GM10266 (cell line): ENCODE measurements around the gene KLF11.
A peak's percentile ranks its signal among the peaks of the same experiment; 100 is the strongest.

ENCODE experiments used
- DNase-seq: peaks from one replicate; pipeline ENCODE4 v3.0.0; 2012; ENCODE audit errors: extremely low spot score
- CTCF ChIP-seq: IDR thresholded peaks from 2 replicates; pipeline ENCODE4 v1.5.1; 2012; ENCODE audit warnings: mild to moderate bottlenecking, low read depth; ENCODE audit not compliant: control insufficient read depth, insufficient read depth; ENCODE audit errors: missing control alignments

KLF11 gene

DNA sequence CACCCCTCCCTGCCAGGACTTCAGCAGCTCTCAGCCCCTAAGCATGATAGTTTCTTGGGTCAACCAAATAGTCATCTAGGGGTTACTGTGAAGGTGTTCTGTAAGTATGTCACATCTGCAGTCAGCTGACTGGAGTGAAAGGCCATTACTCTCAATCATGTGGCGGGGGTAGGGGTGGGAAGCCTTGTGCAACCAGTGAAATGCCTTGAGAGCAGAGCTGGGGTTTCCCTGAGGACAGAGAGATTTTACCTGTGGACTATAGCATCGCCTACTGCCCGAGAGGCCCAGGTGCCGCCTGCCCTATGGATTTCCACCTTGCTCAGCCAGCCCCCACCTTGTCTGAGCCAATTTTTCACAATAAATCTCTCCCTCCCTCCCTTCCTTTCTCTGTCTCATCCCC, 20.9 kb upstream of the KLF11 start:
- no peak for DNase-seq
- TF ChIP-seq CTCF, result no peak

DNA sequence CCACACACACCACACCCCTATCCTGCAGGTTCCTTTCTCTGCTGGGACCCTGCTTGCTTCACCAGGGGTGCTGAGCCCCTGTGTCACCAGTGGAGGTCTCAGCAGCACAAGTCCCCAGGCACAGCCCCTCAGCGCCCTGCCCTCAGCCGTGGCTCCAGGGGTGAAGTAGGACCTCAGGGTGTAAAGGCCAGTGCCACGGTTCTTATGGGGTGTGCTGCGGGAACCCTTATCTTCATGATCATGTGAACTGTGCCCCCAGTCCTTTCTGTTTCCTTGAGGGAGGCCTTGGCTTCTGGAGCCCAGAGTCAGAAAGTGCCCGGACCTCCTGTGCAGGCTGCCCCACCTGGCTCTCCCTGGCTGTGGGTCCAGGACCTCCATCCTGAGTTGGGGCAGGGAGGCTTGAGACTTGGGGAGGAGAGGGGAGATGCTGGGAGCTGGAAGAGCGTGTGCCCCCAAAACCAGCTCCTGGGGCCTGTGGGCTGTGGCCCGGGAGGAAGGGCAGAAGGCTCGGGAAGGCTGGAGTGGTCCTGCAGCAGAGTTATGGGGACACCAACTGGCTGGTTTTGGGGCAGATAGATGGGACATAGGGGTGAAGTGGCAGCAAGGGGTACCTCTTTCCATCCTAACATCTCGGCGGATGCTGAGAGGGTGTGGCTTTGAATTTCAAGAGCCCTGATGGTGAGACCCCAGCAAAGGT, 20.2 kb upstream of the KLF11 start:
- TF ChIP-seq CTCF, result no peak

DNA sequence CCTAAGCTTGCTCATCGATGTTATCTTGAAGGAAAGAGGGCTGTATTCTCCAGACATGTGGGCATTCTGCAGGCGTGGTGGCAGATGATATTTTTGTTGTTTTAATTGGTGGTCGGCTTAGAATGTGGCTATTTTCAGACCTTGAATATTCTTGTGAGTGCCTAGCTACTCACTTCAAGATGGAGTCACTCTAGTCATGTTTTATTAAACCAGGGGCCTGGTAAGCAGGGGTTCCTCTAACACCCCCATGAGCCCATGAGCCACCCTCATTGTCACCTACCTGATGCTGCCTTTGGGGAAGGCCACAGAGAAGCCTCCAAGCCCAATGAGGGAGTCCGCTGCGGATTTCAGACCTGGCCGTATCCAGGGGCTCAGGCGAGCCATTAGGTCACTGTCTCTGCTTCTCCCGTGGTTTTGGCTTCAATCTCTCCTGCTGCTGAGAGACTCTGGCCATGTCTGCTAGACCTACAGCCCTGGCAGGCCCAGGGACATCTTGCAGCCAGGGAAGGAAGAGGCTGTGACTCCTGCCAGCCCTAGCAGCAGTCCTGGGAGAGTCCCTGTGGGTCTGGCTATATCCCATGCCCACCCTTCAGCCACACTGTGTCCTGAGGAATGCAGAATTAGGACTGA, 16.3 kb upstream of the KLF11 start:
- no peak for TF ChIP-seq CTCF
- no peak for DNase-seq

More for the DNA sequence above, 20.2 kb upstream of the KLF11 start:
- no peak for DNase-seq

GRCh38 chr2:10027660-10028330, 15.6 kb upstream of the KLF11 start:
- TF ChIP-seq CTCF, result no peak
- no peak for DNase-seq

GRCh38 chr2:10028407-10028987, 14.9 kb upstream of the KLF11 start:
- DNase-seq, result no peak
- peak; percentile 6 for TF ChIP-seq CTCF

GRCh38 chr2:10028988-10029874, 14.1 kb upstream of the KLF11 start:
- no peak for TF ChIP-seq CTCF
- peak; percentile 87 for DNase-seq
